Bronchial epithelial cell (primary cell): ENCODE data around the gene PLXNA4. TPM values are rescaled to one million over a fixed set of nuclear protein-coding genes. Genes with fewer than 3 reads are reported as not detected.

ENCODE experiments used
- DNase-seq: peaks from one replicate; pipeline ENCODE4 v3.0.0-alpha.2; 2010; ENCODE audit warnings: low read depth
- FAIRE-seq: peaks from 2 replicates; lab custom pipeline; 2011; peaks lifted over from hg19 to GRCh38; lab: Jason Lieb, UNC
- H3K27me3 ChIP-seq: 2 replicates; pipeline ENCODE4 v1.5.1; 2011; ENCODE audit warnings: low read length; ENCODE audit not compliant: control insufficient read depth, insufficient read depth
- H3K36me3 ChIP-seq: 2 replicates; pipeline ENCODE4 v1.5.1; 2011; ENCODE audit warnings: low read length; ENCODE audit not compliant: control insufficient read depth, insufficient read depth
- H3K4me3 ChIP-seq: 2 replicates; pipeline ENCODE4 v1.5.1; 2011; ENCODE audit warnings: mild to moderate bottlenecking, low read depth, low read length, control low read depth
- total RNA-seq: library from RNA; depleted of rRNA; stranded (reverse); fragments of >200 nt; gene quantifications from 2 replicates; pipeline ENCODE4 v1.2.1, GENCODE V29; 2014
- TF ChIP-seq, protein P1 (sequence below): IDR thresholded peaks from 2 replicates; pipeline ENCODE4 v1.5.1; 2011; ENCODE audit warnings: mild to moderate bottlenecking, moderate library complexity, low read length, control low read depth, inconsistent platforms; ENCODE audit not compliant: insufficient read depth, severe bottlenecking

Gene PLXNA4
- total RNA-seq, 1 donor from 2014 or later: under 0.01 TPM

DNA sequence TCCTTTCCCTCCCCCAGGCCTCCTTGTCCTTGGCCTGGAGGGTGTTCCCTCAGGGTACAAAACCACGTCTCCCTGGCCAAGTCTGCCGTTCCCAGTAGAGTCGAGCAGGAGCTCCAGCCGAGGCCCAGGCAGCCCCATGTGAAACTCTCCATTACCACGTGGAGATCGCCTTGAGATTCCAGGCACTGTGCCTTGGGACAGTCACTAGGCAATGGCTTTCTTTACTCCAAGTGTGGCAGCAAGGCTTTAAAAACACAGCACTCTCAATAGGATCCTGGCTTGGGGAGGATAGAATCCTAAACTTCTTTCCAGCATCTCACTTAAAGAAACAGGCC lies 57.5 kb downstream of the PLXNA4 start:
- TF ChIP-seq, protein P1, sequence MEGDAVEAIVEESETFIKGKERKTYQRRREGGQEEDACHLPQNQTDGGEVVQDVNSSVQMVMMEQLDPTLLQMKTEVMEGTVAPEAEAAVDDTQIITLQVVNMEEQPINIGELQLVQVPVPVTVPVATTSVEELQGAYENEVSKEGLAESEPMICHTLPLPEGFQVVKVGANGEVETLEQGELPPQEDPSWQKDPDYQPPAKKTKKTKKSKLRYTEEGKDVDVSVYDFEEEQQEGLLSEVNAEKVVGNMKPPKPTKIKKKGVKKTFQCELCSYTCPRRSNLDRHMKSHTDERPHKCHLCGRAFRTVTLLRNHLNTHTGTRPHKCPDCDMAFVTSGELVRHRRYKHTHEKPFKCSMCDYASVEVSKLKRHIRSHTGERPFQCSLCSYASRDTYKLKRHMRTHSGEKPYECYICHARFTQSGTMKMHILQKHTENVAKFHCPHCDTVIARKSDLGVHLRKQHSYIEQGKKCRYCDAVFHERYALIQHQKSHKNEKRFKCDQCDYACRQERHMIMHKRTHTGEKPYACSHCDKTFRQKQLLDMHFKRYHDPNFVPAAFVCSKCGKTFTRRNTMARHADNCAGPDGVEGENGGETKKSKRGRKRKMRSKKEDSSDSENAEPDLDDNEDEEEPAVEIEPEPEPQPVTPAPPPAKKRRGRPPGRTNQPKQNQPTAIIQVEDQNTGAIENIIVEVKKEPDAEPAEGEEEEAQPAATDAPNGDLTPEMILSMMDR: no peak
- no peak overlapping the region for H3K4me3 ChIP-seq

DNA sequence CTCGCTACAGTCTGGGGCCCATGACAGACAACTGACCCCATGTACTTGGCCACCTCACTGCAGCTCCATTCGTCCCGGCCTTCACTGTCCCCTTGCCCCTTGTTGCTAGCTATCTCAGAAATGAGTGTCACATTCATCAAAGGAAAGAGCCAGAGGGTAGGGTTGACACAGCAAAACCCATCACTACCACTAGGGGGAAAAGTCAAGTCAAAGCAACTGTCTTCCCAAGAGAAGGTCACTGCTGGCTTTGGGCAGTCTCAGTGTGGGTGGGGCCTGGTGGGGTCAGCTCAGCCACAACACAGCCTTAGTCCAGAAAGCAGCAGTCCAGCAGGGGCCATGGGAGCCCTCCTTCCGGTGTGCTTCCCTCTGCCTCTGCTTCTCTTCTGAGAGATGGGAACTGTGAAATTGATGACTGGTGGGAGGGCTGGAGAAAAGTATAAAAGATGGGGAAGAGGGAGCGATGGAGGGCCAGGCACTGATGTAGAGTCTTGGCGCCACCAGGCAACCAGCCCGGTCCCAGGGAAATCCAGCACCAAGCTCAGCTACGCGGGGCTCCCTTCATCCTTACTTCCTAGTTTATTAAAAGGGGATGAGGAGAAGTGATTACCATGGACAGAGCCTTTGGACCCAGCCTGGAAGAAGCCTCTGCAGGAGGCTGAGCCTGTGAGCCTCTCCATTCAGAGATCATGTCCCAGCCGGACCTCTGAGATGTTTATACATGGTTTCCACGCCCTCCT lies 58.0 kb downstream of the PLXNA4 start:
- Histone ChIP-seq H3K27me3 (no peaks in the 10 kb centered on the region), H3K36me3 (no peaks in the 10 kb centered on the region), H3K4me3 (no peak overlapping the region)
- FAIRE-seq: no peak
- DNase-seq: peak; percentile 5
- TF ChIP-seq, protein P1: peak; percentile 48

More for the DNA sequence above, 57.5 kb downstream of the PLXNA4 start:
- Histone ChIP-seq H3K36me3 (no peaks in the 10 kb centered on the region), H3K27me3 (no peaks in the 10 kb centered on the region)
- no peak for FAIRE-seq
- no peak for DNase-seq

DNA sequence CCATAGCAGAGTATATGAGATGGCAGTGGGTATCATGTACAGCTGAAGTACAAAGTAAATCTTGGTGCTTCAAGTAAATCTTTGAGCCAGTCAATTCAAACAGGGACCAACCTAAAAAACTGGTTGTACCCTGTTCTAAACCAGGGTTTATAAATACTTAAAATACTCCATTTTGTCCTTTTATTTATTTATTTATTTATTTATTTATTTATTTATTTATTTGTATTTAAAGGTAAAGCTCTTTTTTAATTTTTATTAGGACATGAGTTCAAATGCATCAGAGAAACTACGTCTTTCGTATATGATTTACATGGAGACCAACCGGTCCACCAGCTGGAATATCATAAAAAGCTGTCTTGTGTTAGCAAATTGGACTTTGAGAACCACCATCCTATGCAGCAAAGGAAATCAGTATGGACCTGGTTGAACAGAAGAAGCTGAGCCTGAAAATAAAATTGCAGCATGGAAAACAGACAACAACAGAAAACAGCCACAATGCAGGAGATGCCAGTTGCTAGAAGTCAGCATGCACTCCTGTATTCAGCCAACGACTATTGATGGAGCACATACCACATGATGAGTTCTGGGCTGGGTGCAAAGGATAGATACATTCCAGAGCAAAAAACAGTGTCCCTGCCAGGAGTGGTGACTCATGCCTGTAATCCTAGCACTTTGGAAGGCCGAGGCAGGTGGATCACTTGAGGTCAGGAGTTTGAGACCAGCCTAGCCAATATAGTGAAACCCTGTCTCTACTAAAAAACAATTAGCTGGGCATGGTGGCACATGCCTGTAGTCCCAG lies 60.0 kb downstream of the PLXNA4 start:
- no peaks in the 10 kb centered on the region for H3K36me3 ChIP-seq
- peak; percentile 4 for DNase-seq
- TF ChIP-seq, protein P1: no peak
- H3K27me3 ChIP-seq: no peaks in the 10 kb centered on the region
- no peak overlapping the region for H3K4me3 ChIP-seq
- FAIRE-seq: no peak

DNA sequence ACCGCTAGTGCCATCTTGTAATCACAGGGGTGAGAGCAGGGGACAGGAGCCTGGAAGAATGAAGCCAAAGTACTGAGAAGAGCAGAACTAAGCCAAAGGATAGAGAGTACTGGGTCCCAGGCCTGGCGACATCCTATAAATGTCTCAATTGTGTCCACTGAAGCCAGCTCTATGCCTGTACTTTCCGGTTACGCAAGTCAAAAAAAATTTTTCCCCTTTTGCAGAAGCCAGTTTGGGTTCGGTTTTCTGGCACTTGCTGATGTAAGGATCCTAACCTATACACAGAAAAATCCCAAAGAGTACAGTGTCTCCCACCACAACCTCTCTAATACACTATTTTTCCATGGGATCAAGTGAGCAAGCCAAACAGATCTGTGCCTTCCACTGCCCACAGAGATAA lies 61.1 kb downstream of the PLXNA4 start:
- Histone ChIP-seq H3K4me3 (no peak overlapping the region), H3K36me3 (no peaks in the 10 kb centered on the region), H3K27me3 (no peaks in the 10 kb centered on the region)
- DNase-seq (no peak), FAIRE-seq (no peak)
- TF ChIP-seq, protein P1: no peak

DNA sequence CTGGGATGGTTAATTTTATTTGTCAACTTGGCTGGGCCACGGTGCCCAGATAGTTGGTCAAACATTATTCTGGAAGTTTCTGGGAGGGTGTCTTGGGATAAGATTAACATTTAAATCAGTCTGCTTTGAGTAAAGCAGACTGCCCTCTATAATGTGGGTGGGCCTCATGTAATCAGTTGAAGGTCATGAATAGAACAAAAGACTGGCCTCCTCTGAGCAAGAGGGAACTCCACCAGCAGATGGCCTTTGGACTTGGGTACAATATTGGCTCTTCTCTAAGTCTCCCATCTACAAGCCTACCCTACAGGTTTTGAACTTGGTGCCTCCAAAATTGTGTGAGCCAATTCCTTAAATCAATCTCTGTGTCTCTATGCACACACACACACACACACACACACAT lies 61.8 kb downstream of the PLXNA4 start:
- no peaks in the 10 kb centered on the region for H3K36me3 ChIP-seq
- H3K4me3 ChIP-seq: no peak overlapping the region
- FAIRE-seq: no peak
- no peaks in the 10 kb centered on the region for H3K27me3 ChIP-seq
- TF ChIP-seq, protein P1: no peak
- no peak for DNase-seq
